IMR-90 (cell line): Measurements from ENCODE around the gene ZMIZ1. TPM values are rescaled to one million over a fixed set of nuclear protein-coding genes. Genes with fewer than 3 reads are reported as not detected.

Experiments
- ATAC-seq: fragments of 200-7000 bp; cut with Tn5 transposase; 2 replicates; pipeline ENCODE4 v1.9.1; 2020; ENCODE audit warnings: low read depth, mild to moderate bottlenecking, moderate library complexity
- BruUV-seq: library from RNA; stranded (reverse); fragments of 400-500 nt; replicated peaks from 2 replicates; lab custom pipeline; 2021; lab: Mats Ljungman, UMichigan
- CTCF ChIA-PET: fragments of 300-600 bp; formaldehyde crosslinking; extraction: SDS; loops from one replicate; lab custom pipeline; 2021; ENCODE audit warnings: antibody characterized with exemption; lab: Yijun Ruan, JAX
- POLR2A ChIA-PET: fragments of 300-600 bp; sonication (Branson Sonifier 250); formaldehyde crosslinking; loops from one replicate; lab custom pipeline; 2022; ENCODE audit warnings: antibody characterized with exemption; ENCODE audit not compliant: unreplicated experiment; lab: Charles Lee
- DNase-seq: peaks from one replicate; pipeline ENCODE4 v3.0.0; 2013
- H2AFZ ChIP-seq: replicated peaks from 2 replicates; pipeline ENCODE3; 2013; ENCODE audit warnings: low read length, mild to moderate bottlenecking; ENCODE audit not compliant: poor library complexity
- H2AK5ac ChIP-seq: 2 replicates; pipeline ENCODE4 v1.6.1; 2013; ENCODE audit warnings: low read depth, low read length, inconsistent platforms
- H2AK9ac ChIP-seq: replicated peaks from 2 replicates; pipeline ENCODE3; 2013; ENCODE audit warnings: mild to moderate bottlenecking, low read depth, low read length, moderate library complexity; ENCODE audit not compliant: poor library complexity
- H2BK120ac ChIP-seq: 2 replicates; pipeline ENCODE4 v1.6.1; 2013; ENCODE audit warnings: low read depth, low read length, inconsistent platforms
- H2BK15ac ChIP-seq: 3 replicates; pipeline ENCODE4 v1.6.1; 2013; ENCODE audit warnings: low read depth, low read length, inconsistent platforms
- H2BK20ac ChIP-seq: 2 replicates; pipeline ENCODE4 v1.6.1; 2013; ENCODE audit warnings: low read depth, mild to moderate bottlenecking, inconsistent platforms, low read length, moderate library complexity
- H2BK5ac ChIP-seq: 2 replicates; pipeline ENCODE4 v1.6.1; 2013; ENCODE audit warnings: mild to moderate bottlenecking, low read depth, low read length, inconsistent platforms; ENCODE audit not compliant: poor library complexity, severe bottlenecking
- H3K14ac ChIP-seq: replicated peaks from 2 replicates; pipeline ENCODE4 v1.6.1; 2013; ENCODE audit warnings: low read depth, low read length, inconsistent platforms
- H3K18ac ChIP-seq: 2 replicates; pipeline ENCODE4 v1.6.1; 2013; ENCODE audit warnings: low read depth, low read length, control low read depth
- H3K23ac ChIP-seq: 2 replicates; pipeline ENCODE4 v1.6.1; 2013; ENCODE audit warnings: low read depth, low read length, inconsistent platforms
- H3K27ac ChIP-seq: 2 replicates; pipeline ENCODE4 v1.5.1; 2013; ENCODE audit warnings: mild to moderate bottlenecking, control low read depth, low read length; ENCODE audit not compliant: insufficient read depth
- H3K27me3 ChIP-seq: 2 replicates; pipeline ENCODE4 v1.6.1; 2013; ENCODE audit warnings: low read length; ENCODE audit not compliant: control insufficient read depth, insufficient read depth
- H3K36me3 ChIP-seq: 2 replicates; pipeline ENCODE4 v1.6.1; 2013; ENCODE audit warnings: low read length, mixed read lengths; ENCODE audit not compliant: control insufficient read depth, insufficient read depth
- H3K4ac ChIP-seq: 2 replicates; pipeline ENCODE4 v1.6.1; 2013; ENCODE audit warnings: low read depth, low read length, inconsistent platforms
- H3K4me1 ChIP-seq: 2 replicates; pipeline ENCODE4 v1.6.1; 2013; ENCODE audit warnings: low read length, mixed read lengths; ENCODE audit not compliant: control insufficient read depth, insufficient read depth
- H3K4me2 ChIP-seq: 2 replicates; pipeline ENCODE4 v1.6.1; 2013; ENCODE audit warnings: low read depth, mild to moderate bottlenecking, control low read depth, low read length, moderate library complexity
- H3K4me3 ChIP-seq: 2 replicates; pipeline ENCODE4 v1.5.1; 2013; ENCODE audit warnings: low read depth, mild to moderate bottlenecking, control low read depth, low read length, moderate library complexity; ENCODE audit not compliant: insufficient read depth
- H3K56ac ChIP-seq: 2 replicates; pipeline ENCODE4 v1.6.1; 2013; ENCODE audit warnings: low read length, inconsistent platforms; ENCODE audit not compliant: insufficient read depth; ENCODE audit errors: extremely low read depth
- H3K79me1 ChIP-seq, 2 experiments: 2 replicates each; pipeline ENCODE4 v1.6.1; 2013; ENCODE audit warnings: low read length in 2 of 2, inconsistent platforms in 1 of 2, low read depth in 1 of 2
- H3K9ac ChIP-seq: 2 replicates; pipeline ENCODE4 v1.6.1; 2013; ENCODE audit warnings: low read depth, low read length, control low read depth
- H3K9me1 ChIP-seq: 2 replicates; pipeline ENCODE4 v1.6.1; 2013; ENCODE audit warnings: low read length, inconsistent platforms; ENCODE audit not compliant: insufficient read depth
- H3K9me3 ChIP-seq: 2 replicates; pipeline ENCODE4 v1.6.1; 2013; ENCODE audit warnings: low read length; ENCODE audit not compliant: control insufficient read depth, insufficient read depth
- H4K20me1 ChIP-seq: 2 replicates; pipeline ENCODE4 v1.6.1; 2013; ENCODE audit warnings: low read length, inconsistent platforms; ENCODE audit not compliant: insufficient read depth
- H4K5ac ChIP-seq: 2 replicates; pipeline ENCODE4 v1.6.1; 2013; ENCODE audit warnings: mild to moderate bottlenecking, low read depth, low read length, control low read depth
- H4K8ac ChIP-seq, 2 experiments: 2 replicates each; pipeline ENCODE4 v1.6.1; 2013; ENCODE audit warnings: low read depth in 2 of 2, low read length in 2 of 2, control low read depth in 1 of 2, inconsistent platforms in 1 of 2
- H4K91ac ChIP-seq: 2 replicates; pipeline ENCODE4 v1.6.1; 2013; ENCODE audit warnings: low read depth, low read length, inconsistent platforms; ENCODE audit not compliant: insufficient read depth
- BHLHE40 ChIP-seq: fragments of 150-350 bp; IDR thresholded peaks from 2 replicates; pipeline ENCODE4 v1.6.1; 2016; ENCODE audit warnings: mild to moderate bottlenecking, low read depth, low read length
- CEBPB ChIP-seq: IDR thresholded peaks from 2 replicates; pipeline ENCODE4 v1.6.1; 2012; ENCODE audit warnings: low read depth, low read length, improper control_type of control experiment
- CHD1 ChIP-seq: IDR thresholded peaks from 2 replicates; pipeline ENCODE4 v1.6.1; 2012; ENCODE audit warnings: low read depth, low read length, improper control_type of control experiment
- FOS ChIP-seq: fragments of 150-350 bp; IDR thresholded peaks from 2 replicates; pipeline ENCODE4 v1.6.1; 2016; ENCODE audit warnings: low read depth, low read length
- MAFK ChIP-seq: IDR thresholded peaks from 2 replicates; pipeline ENCODE4 v1.6.1; 2012; ENCODE audit warnings: low read depth, low read length, improper control_type of control experiment
- MAZ ChIP-seq: IDR thresholded peaks from 2 replicates; pipeline ENCODE4 v1.6.1; 2012; ENCODE audit warnings: low read depth, mild to moderate bottlenecking, low read length, improper control_type of control experiment, moderate library complexity, borderline replicate concordance
- MXI1 ChIP-seq: IDR thresholded peaks from 2 replicates; pipeline ENCODE4 v1.6.1; 2012; ENCODE audit warnings: low read depth, mild to moderate bottlenecking, low read length, moderate library complexity, borderline replicate concordance
- NFE2L2 ChIP-seq: fragments of 150-350 bp; IDR thresholded peaks from 2 replicates; pipeline ENCODE4 v1.6.1; 2016; ENCODE audit warnings: low read depth, mild to moderate bottlenecking, low read length
- POLR2A ChIP-seq: IDR thresholded peaks from 2 replicates; pipeline ENCODE4 v1.6.1; 2012; ENCODE audit warnings: mild to moderate bottlenecking, low read depth, low read length
- RAD21 ChIP-seq: IDR thresholded peaks from 2 replicates; pipeline ENCODE4 v1.6.1; 2012; ENCODE audit warnings: low read length, improper control_type of control experiment
- RCOR1 ChIP-seq: IDR thresholded peaks from 2 replicates; pipeline ENCODE4 v1.6.1; 2012; ENCODE audit warnings: mild to moderate bottlenecking, low read length, improper control_type of control experiment; ENCODE audit not compliant: insufficient replicate concordance
- RFX5 ChIP-seq: IDR thresholded peaks from 2 replicates; pipeline ENCODE4 v1.8.0; 2012; ENCODE audit warnings: low read depth, mild to moderate bottlenecking, low read length, moderate library complexity
- SMC3 ChIP-seq: fragments of 150-350 bp; IDR thresholded peaks from 2 replicates; pipeline ENCODE4 v1.6.1; 2016; ENCODE audit warnings: low read depth, mild to moderate bottlenecking, antibody characterized with exemption, low read length, moderate library complexity
- WGBS, 2 experiments: methylation state at CpG; one replicate each; pipeline versions ENCODE4 v1.1.5 to v1.1.7; 2013; ENCODE audit warnings: missing lambda C conversion rate in 2 of 2; ENCODE audit not compliant: insufficient read length in 1 of 2; ENCODE audit errors: extremely low coverage in 2 of 2; 5-methylcytosine and 5-hydroxymethylcytosine counted together
- dilution Hi-C: fragments of 300-500 bp; cut with HindIII; formaldehyde crosslinking; loops from one replicate; pipeline ENCODE4 v1.14.3; 2018; ENCODE audit warnings: low sequenced_read_pairs; ENCODE audit not compliant: unreplicated experiment
- in situ Hi-C: fragments of 300-500 bp; cut with MboI; formaldehyde crosslinking; loops from 3 replicates; pipeline ENCODE4 v1.14.3; 2019; ENCODE audit warnings: low sequenced_read_pairs, inconsistent platforms, mixed read lengths
- intact Hi-C: fragments of 100-400 bp; cut with micrococcal nuclease; formaldehyde crosslinking; loops from 2 replicates; pipeline ENCODE4 v1.10.0; 2022
- polyA plus RNA-seq, 3 experiments: library from polyadenylated mRNA; depleted of rRNA; stranded (reverse); fragments of >200 nt; gene quantifications; 2 replicates each; pipeline ENCODE4 v1.2.3, GENCODE V29; 2012; ENCODE audit warnings: low replicate concordance in 1 of 3
- total RNA-seq: library from RNA; depleted of rRNA; stranded (reverse); fragments of >200 nt; gene quantifications from 2 replicates; pipeline ENCODE4 v1.2.3, GENCODE V29; 2012
- TF ChIP-seq, protein P1 (sequence below): fragments of 150-350 bp; IDR thresholded peaks from 2 replicates; pipeline ENCODE4 v1.6.1; 2017; ENCODE audit warnings: mild to moderate bottlenecking, antibody characterized with exemption, low read length, low read depth
- TF ChIP-seq, protein P2 (sequence below): fragments of 150-350 bp; IDR thresholded peaks from 2 replicates; pipeline ENCODE4 v1.6.1; 2016; ENCODE audit warnings: low read depth, mild to moderate bottlenecking, low read length, moderate library complexity, borderline replicate concordance
- TF ChIP-seq, protein P3 (sequence below): conservative IDR thresholded peaks from 2 replicates; pipeline ENCODE4 v1.5.1; 2012; ENCODE audit warnings: mild to moderate bottlenecking, low read depth, low read length, improper control_type of control experiment

The ZMIZ1 gene
- total and polyA plus RNA-seq, 2 of the 4 experiments (the other 2 are of a cell fraction): 6.6 to 48.7 TPM

DNA sequence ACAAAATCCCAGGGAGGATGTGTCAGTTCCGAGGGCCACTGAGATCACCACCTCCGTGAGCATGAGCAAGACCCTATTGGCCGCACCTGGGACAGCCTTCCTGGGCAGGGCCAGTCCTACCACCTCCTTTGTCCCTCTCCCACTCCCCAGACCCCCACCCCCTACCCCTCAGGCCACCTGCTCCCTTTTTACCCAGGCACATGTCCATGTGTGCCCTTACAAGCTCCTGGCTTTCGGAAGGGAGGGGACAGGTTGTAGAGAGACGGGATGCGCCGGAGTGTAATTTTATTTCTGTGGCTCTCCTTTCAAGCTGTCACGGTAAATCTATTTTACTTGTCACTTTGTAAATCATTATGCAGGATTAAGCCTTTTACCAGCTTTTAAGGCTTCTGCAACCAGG is 20.9 kb downstream of the ZMIZ1 start:
- POLR2A ChIA-PET: no interaction called here

More for the DNA sequence above, 20.9 kb downstream of the ZMIZ1 start:
- BruUV-seq: no TSS peak
- no peak overlapping the region for H3K56ac ChIP-seq
- H3K4me2 ChIP-seq: no peak overlapping the region
- no peak overlapping the region for H4K8ac ChIP-seq
- no peak overlapping the region for H2BK120ac ChIP-seq
- intact Hi-C loops: no loop called here
- H3K9me1 ChIP-seq: peaks cover 73% of the 10 kb centered on the region
- H2AFZ ChIP-seq: no peak overlapping the region
- H3K27me3 ChIP-seq: no peaks in the 10 kb centered on the region
- no peak overlapping the region for H3K4me3 ChIP-seq
- H4K5ac ChIP-seq: no peak overlapping the region
- H3K4ac ChIP-seq: peak overlapping the region; percentile 55
- no peak overlapping the region for H2BK15ac ChIP-seq
- 0 out of 2 replicates have a peak overlapping the region, but pooled peaks have one; percentile 0 for H4K91ac ChIP-seq
- WGBS, 2 experiments: 60% methylated on average over 1 of the region's 8 CpGs; no CpG with 5 or more reads in 1 of the 2 experiments
- peaks cover 56% of the 10 kb centered on the region for H3K4me1 ChIP-seq
- CTCF ChIA-PET: no interaction called here
- H3K27ac ChIP-seq: no peak overlapping the region
- no peak overlapping the region for H3K23ac ChIP-seq
- peaks cover 11 to 96% of the 10 kb centered on the region in 2 experiments; a peak in 3 of 4 replicates for H3K79me1 ChIP-seq
- in situ Hi-C loops: no loop called here
- dilution Hi-C loops: no loop called here
- no peak overlapping the region for H3K18ac ChIP-seq
- no peaks in the 10 kb centered on the region for H3K9me3 ChIP-seq
- H2BK5ac ChIP-seq: no peak overlapping the region
- peaks cover 98% of the 10 kb centered on the region for H4K20me1 ChIP-seq
- H3K36me3 ChIP-seq: peaks cover 10% of the 10 kb centered on the region; the same call in 1 of the 2 replicates
- TF ChIP-seq MAFK: no peak
- no peak for TF ChIP-seq SMC3
- no peak for TF ChIP-seq MXI1
- TF ChIP-seq, protein P1, sequence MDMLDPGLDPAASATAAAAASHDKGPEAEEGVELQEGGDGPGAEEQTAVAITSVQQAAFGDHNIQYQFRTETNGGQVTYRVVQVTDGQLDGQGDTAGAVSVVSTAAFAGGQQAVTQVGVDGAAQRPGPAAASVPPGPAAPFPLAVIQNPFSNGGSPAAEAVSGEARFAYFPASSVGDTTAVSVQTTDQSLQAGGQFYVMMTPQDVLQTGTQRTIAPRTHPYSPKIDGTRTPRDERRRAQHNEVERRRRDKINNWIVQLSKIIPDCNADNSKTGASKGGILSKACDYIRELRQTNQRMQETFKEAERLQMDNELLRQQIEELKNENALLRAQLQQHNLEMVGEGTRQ: no peak
- no peak for TF ChIP-seq CEBPB
- TF ChIP-seq POLR2A: no peak
- TF ChIP-seq MAZ: no peak
- TF ChIP-seq, protein P2, sequence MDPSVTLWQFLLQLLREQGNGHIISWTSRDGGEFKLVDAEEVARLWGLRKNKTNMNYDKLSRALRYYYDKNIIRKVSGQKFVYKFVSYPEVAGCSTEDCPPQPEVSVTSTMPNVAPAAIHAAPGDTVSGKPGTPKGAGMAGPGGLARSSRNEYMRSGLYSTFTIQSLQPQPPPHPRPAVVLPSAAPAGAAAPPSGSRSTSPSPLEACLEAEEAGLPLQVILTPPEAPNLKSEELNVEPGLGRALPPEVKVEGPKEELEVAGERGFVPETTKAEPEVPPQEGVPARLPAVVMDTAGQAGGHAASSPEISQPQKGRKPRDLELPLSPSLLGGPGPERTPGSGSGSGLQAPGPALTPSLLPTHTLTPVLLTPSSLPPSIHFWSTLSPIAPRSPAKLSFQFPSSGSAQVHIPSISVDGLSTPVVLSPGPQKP: no peak
- TF ChIP-seq FOS: no peak
- TF ChIP-seq CHD1: no peak
- TF ChIP-seq, protein P3, sequence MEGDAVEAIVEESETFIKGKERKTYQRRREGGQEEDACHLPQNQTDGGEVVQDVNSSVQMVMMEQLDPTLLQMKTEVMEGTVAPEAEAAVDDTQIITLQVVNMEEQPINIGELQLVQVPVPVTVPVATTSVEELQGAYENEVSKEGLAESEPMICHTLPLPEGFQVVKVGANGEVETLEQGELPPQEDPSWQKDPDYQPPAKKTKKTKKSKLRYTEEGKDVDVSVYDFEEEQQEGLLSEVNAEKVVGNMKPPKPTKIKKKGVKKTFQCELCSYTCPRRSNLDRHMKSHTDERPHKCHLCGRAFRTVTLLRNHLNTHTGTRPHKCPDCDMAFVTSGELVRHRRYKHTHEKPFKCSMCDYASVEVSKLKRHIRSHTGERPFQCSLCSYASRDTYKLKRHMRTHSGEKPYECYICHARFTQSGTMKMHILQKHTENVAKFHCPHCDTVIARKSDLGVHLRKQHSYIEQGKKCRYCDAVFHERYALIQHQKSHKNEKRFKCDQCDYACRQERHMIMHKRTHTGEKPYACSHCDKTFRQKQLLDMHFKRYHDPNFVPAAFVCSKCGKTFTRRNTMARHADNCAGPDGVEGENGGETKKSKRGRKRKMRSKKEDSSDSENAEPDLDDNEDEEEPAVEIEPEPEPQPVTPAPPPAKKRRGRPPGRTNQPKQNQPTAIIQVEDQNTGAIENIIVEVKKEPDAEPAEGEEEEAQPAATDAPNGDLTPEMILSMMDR: no peak
- TF ChIP-seq RAD21: no peak
- no peak for TF ChIP-seq RCOR1
- no peak for TF ChIP-seq RFX5
- TF ChIP-seq NFE2L2: no peak
- TF ChIP-seq BHLHE40: no peak
- no peak overlapping the region for H3K9ac ChIP-seq
- 0 out of 2 replicates have a peak overlapping the region, but pooled peaks have one; percentile 16 for H3K14ac ChIP-seq
- no peak for DNase-seq
- H2BK20ac ChIP-seq: no peak overlapping the region
- no peak for ATAC-seq
- H2AK9ac ChIP-seq: no peak overlapping the region
- peak overlapping the region; percentile 35; the same call in 1 of the 2 replicates for H2AK5ac ChIP-seq
